IMR-90 (cell line): ENCODE results near the gene SYNE2. TPM values are rescaled to one million over a fixed set of nuclear protein-coding genes. Genes with fewer than 3 reads are reported as not detected.

Source experiments
- ATAC-seq: fragments of 200-7000 bp; cut with Tn5 transposase; 2 replicates; pipeline ENCODE4 v1.9.1; 2020; ENCODE audit warnings: low read depth, mild to moderate bottlenecking, moderate library complexity
- BruUV-seq: library from RNA; stranded (reverse); fragments of 400-500 nt; replicated peaks from 2 replicates; lab custom pipeline; 2021; lab: Mats Ljungman, UMichigan
- CTCF ChIA-PET: fragments of 300-600 bp; formaldehyde crosslinking; extraction: SDS; loops from one replicate; lab custom pipeline; 2021; ENCODE audit warnings: antibody characterized with exemption; lab: Yijun Ruan, JAX
- POLR2A ChIA-PET: fragments of 300-600 bp; sonication (Branson Sonifier 250); formaldehyde crosslinking; loops from one replicate; lab custom pipeline; 2022; ENCODE audit warnings: antibody characterized with exemption; ENCODE audit not compliant: unreplicated experiment; lab: Charles Lee
- DNase-seq: peaks from one replicate; pipeline ENCODE4 v3.0.0; 2013
- H2AFZ ChIP-seq: replicated peaks from 2 replicates; pipeline ENCODE3; 2013; ENCODE audit warnings: low read length, mild to moderate bottlenecking; ENCODE audit not compliant: poor library complexity
- H2AK5ac ChIP-seq: 2 replicates; pipeline ENCODE4 v1.6.1; 2013; ENCODE audit warnings: low read depth, low read length, inconsistent platforms
- H2AK9ac ChIP-seq: replicated peaks from 2 replicates; pipeline ENCODE3; 2013; ENCODE audit warnings: mild to moderate bottlenecking, low read depth, low read length, moderate library complexity; ENCODE audit not compliant: poor library complexity
- H2BK120ac ChIP-seq: 2 replicates; pipeline ENCODE4 v1.6.1; 2013; ENCODE audit warnings: low read depth, low read length, inconsistent platforms
- H2BK15ac ChIP-seq: 3 replicates; pipeline ENCODE4 v1.6.1; 2013; ENCODE audit warnings: low read depth, low read length, inconsistent platforms
- H2BK20ac ChIP-seq: 2 replicates; pipeline ENCODE4 v1.6.1; 2013; ENCODE audit warnings: low read depth, mild to moderate bottlenecking, inconsistent platforms, low read length, moderate library complexity
- H2BK5ac ChIP-seq: 2 replicates; pipeline ENCODE4 v1.6.1; 2013; ENCODE audit warnings: mild to moderate bottlenecking, low read depth, low read length, inconsistent platforms; ENCODE audit not compliant: poor library complexity, severe bottlenecking
- H3K14ac ChIP-seq: replicated peaks from 2 replicates; pipeline ENCODE4 v1.6.1; 2013; ENCODE audit warnings: low read depth, low read length, inconsistent platforms
- H3K18ac ChIP-seq: 2 replicates; pipeline ENCODE4 v1.6.1; 2013; ENCODE audit warnings: low read depth, low read length, control low read depth
- H3K23ac ChIP-seq: 2 replicates; pipeline ENCODE4 v1.6.1; 2013; ENCODE audit warnings: low read depth, low read length, inconsistent platforms
- H3K27ac ChIP-seq: 2 replicates; pipeline ENCODE4 v1.5.1; 2013; ENCODE audit warnings: mild to moderate bottlenecking, control low read depth, low read length; ENCODE audit not compliant: insufficient read depth
- H3K27me3 ChIP-seq: 2 replicates; pipeline ENCODE4 v1.6.1; 2013; ENCODE audit warnings: low read length; ENCODE audit not compliant: control insufficient read depth, insufficient read depth
- H3K36me3 ChIP-seq: 2 replicates; pipeline ENCODE4 v1.6.1; 2013; ENCODE audit warnings: low read length, mixed read lengths; ENCODE audit not compliant: control insufficient read depth, insufficient read depth
- H3K4ac ChIP-seq: 2 replicates; pipeline ENCODE4 v1.6.1; 2013; ENCODE audit warnings: low read depth, low read length, inconsistent platforms
- H3K4me1 ChIP-seq: 2 replicates; pipeline ENCODE4 v1.6.1; 2013; ENCODE audit warnings: low read length, mixed read lengths; ENCODE audit not compliant: control insufficient read depth, insufficient read depth
- H3K4me2 ChIP-seq: 2 replicates; pipeline ENCODE4 v1.6.1; 2013; ENCODE audit warnings: low read depth, mild to moderate bottlenecking, control low read depth, low read length, moderate library complexity
- H3K4me3 ChIP-seq: 2 replicates; pipeline ENCODE4 v1.5.1; 2013; ENCODE audit warnings: low read depth, mild to moderate bottlenecking, control low read depth, low read length, moderate library complexity; ENCODE audit not compliant: insufficient read depth
- H3K56ac ChIP-seq: 2 replicates; pipeline ENCODE4 v1.6.1; 2013; ENCODE audit warnings: low read length, inconsistent platforms; ENCODE audit not compliant: insufficient read depth; ENCODE audit errors: extremely low read depth
- H3K79me1 ChIP-seq, 2 experiments: 2 replicates each; pipeline ENCODE4 v1.6.1; 2013; ENCODE audit warnings: low read length in 2 of 2, inconsistent platforms in 1 of 2, low read depth in 1 of 2
- H3K9ac ChIP-seq: 2 replicates; pipeline ENCODE4 v1.6.1; 2013; ENCODE audit warnings: low read depth, low read length, control low read depth
- H3K9me1 ChIP-seq: 2 replicates; pipeline ENCODE4 v1.6.1; 2013; ENCODE audit warnings: low read length, inconsistent platforms; ENCODE audit not compliant: insufficient read depth
- H3K9me3 ChIP-seq: 2 replicates; pipeline ENCODE4 v1.6.1; 2013; ENCODE audit warnings: low read length; ENCODE audit not compliant: control insufficient read depth, insufficient read depth
- H4K20me1 ChIP-seq: 2 replicates; pipeline ENCODE4 v1.6.1; 2013; ENCODE audit warnings: low read length, inconsistent platforms; ENCODE audit not compliant: insufficient read depth
- H4K5ac ChIP-seq: 2 replicates; pipeline ENCODE4 v1.6.1; 2013; ENCODE audit warnings: mild to moderate bottlenecking, low read depth, low read length, control low read depth
- H4K8ac ChIP-seq, 2 experiments: 2 replicates each; pipeline ENCODE4 v1.6.1; 2013; ENCODE audit warnings: low read depth in 2 of 2, low read length in 2 of 2, control low read depth in 1 of 2, inconsistent platforms in 1 of 2
- H4K91ac ChIP-seq: 2 replicates; pipeline ENCODE4 v1.6.1; 2013; ENCODE audit warnings: low read depth, low read length, inconsistent platforms; ENCODE audit not compliant: insufficient read depth
- BHLHE40 ChIP-seq: fragments of 150-350 bp; IDR thresholded peaks from 2 replicates; pipeline ENCODE4 v1.6.1; 2016; ENCODE audit warnings: mild to moderate bottlenecking, low read depth, low read length
- CEBPB ChIP-seq: IDR thresholded peaks from 2 replicates; pipeline ENCODE4 v1.6.1; 2012; ENCODE audit warnings: low read depth, low read length, improper control_type of control experiment
- CHD1 ChIP-seq: IDR thresholded peaks from 2 replicates; pipeline ENCODE4 v1.6.1; 2012; ENCODE audit warnings: low read depth, low read length, improper control_type of control experiment
- FOS ChIP-seq: fragments of 150-350 bp; IDR thresholded peaks from 2 replicates; pipeline ENCODE4 v1.6.1; 2016; ENCODE audit warnings: low read depth, low read length
- MAFK ChIP-seq: IDR thresholded peaks from 2 replicates; pipeline ENCODE4 v1.6.1; 2012; ENCODE audit warnings: low read depth, low read length, improper control_type of control experiment
- MAZ ChIP-seq: IDR thresholded peaks from 2 replicates; pipeline ENCODE4 v1.6.1; 2012; ENCODE audit warnings: low read depth, mild to moderate bottlenecking, low read length, improper control_type of control experiment, moderate library complexity, borderline replicate concordance
- MXI1 ChIP-seq: IDR thresholded peaks from 2 replicates; pipeline ENCODE4 v1.6.1; 2012; ENCODE audit warnings: low read depth, mild to moderate bottlenecking, low read length, moderate library complexity, borderline replicate concordance
- NFE2L2 ChIP-seq: fragments of 150-350 bp; IDR thresholded peaks from 2 replicates; pipeline ENCODE4 v1.6.1; 2016; ENCODE audit warnings: low read depth, mild to moderate bottlenecking, low read length
- POLR2A ChIP-seq: IDR thresholded peaks from 2 replicates; pipeline ENCODE4 v1.6.1; 2012; ENCODE audit warnings: mild to moderate bottlenecking, low read depth, low read length
- RAD21 ChIP-seq: IDR thresholded peaks from 2 replicates; pipeline ENCODE4 v1.6.1; 2012; ENCODE audit warnings: low read length, improper control_type of control experiment
- RCOR1 ChIP-seq: IDR thresholded peaks from 2 replicates; pipeline ENCODE4 v1.6.1; 2012; ENCODE audit warnings: mild to moderate bottlenecking, low read length, improper control_type of control experiment; ENCODE audit not compliant: insufficient replicate concordance
- RFX5 ChIP-seq: IDR thresholded peaks from 2 replicates; pipeline ENCODE4 v1.8.0; 2012; ENCODE audit warnings: low read depth, mild to moderate bottlenecking, low read length, moderate library complexity
- SMC3 ChIP-seq: fragments of 150-350 bp; IDR thresholded peaks from 2 replicates; pipeline ENCODE4 v1.6.1; 2016; ENCODE audit warnings: low read depth, mild to moderate bottlenecking, antibody characterized with exemption, low read length, moderate library complexity
- WGBS, 2 experiments: methylation state at CpG; one replicate each; pipeline versions ENCODE4 v1.1.5 to v1.1.7; 2013; ENCODE audit warnings: missing lambda C conversion rate in 2 of 2; ENCODE audit not compliant: insufficient read length in 1 of 2; ENCODE audit errors: extremely low coverage in 2 of 2; 5-methylcytosine and 5-hydroxymethylcytosine counted together
- dilution Hi-C: fragments of 300-500 bp; cut with HindIII; formaldehyde crosslinking; loops from one replicate; pipeline ENCODE4 v1.14.3; 2018; ENCODE audit warnings: low sequenced_read_pairs; ENCODE audit not compliant: unreplicated experiment
- in situ Hi-C: fragments of 300-500 bp; cut with MboI; formaldehyde crosslinking; loops from 3 replicates; pipeline ENCODE4 v1.14.3; 2019; ENCODE audit warnings: low sequenced_read_pairs, inconsistent platforms, mixed read lengths
- intact Hi-C: fragments of 100-400 bp; cut with micrococcal nuclease; formaldehyde crosslinking; loops from 2 replicates; pipeline ENCODE4 v1.10.0; 2022
- polyA plus RNA-seq, 3 experiments: library from polyadenylated mRNA; depleted of rRNA; stranded (reverse); fragments of >200 nt; gene quantifications; 2 replicates each; pipeline ENCODE4 v1.2.3, GENCODE V29; 2012; ENCODE audit warnings: low replicate concordance in 1 of 3
- total RNA-seq: library from RNA; depleted of rRNA; stranded (reverse); fragments of >200 nt; gene quantifications from 2 replicates; pipeline ENCODE4 v1.2.3, GENCODE V29; 2012
- TF ChIP-seq, protein P1 (sequence below): fragments of 150-350 bp; IDR thresholded peaks from 2 replicates; pipeline ENCODE4 v1.6.1; 2017; ENCODE audit warnings: mild to moderate bottlenecking, antibody characterized with exemption, low read length, low read depth
- TF ChIP-seq, protein P2 (sequence below): fragments of 150-350 bp; IDR thresholded peaks from 2 replicates; pipeline ENCODE4 v1.6.1; 2016; ENCODE audit warnings: low read depth, mild to moderate bottlenecking, low read length, moderate library complexity, borderline replicate concordance
- TF ChIP-seq, protein P3 (sequence below): conservative IDR thresholded peaks from 2 replicates; pipeline ENCODE4 v1.5.1; 2012; ENCODE audit warnings: mild to moderate bottlenecking, low read depth, low read length, improper control_type of control experiment

SYNE2 gene
- total and polyA plus RNA-seq, 2 of the 4 experiments (the other 2 are of a cell fraction): 5.2 to 28.9 TPM

DNA sequence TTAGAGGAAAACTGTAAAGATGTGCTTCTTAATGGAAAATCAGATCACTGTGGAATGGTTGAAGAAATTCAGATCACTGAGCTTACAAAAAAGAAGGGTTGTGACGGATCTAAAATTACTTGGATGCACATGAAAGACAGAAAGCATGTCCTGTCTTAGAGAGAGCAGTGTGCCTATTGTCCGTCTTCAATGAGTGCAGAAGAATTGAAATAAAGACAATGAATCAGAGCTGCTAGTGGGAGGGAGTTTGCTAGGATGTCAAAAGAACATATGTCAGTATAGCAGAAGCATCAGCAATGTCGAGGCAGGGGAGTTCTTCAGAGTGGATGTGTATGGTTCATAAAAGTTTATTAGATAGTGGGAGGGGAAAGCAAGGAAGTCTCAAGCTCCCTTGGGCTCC lies 172.7 kb downstream of the SYNE2 start:
- Histone ChIP-seq H2BK5ac (no peak overlapping the region), H3K4me2 (no peak overlapping the region), H3K14ac (no peak overlapping the region), H3K27ac (no peak overlapping the region), H2BK15ac (no peak overlapping the region), H3K36me3 (no peaks in the 10 kb centered on the region), H3K23ac (no peak overlapping the region), H3K27me3 (no peaks in the 10 kb centered on the region), H2AFZ (no peak overlapping the region), H2BK20ac (no peak overlapping the region), H4K8ac (no peak overlapping the region), H3K9me3 (no peaks in the 10 kb centered on the region), H3K4me1 (peaks cover 1% of the 10 kb centered on the region; the same call in 1 of the 2 replicates), H4K5ac (no peak overlapping the region), H3K4me3 (no peak overlapping the region), H2BK120ac (no peak overlapping the region), H3K9ac (no peak overlapping the region), H4K91ac (no peak overlapping the region), H3K79me1 (no peaks in the 10 kb centered on the region), H3K9me1 (no peaks in the 10 kb centered on the region; the same call in 1 of the 2 replicates), H2AK5ac (no peak overlapping the region), H2AK9ac (no peak overlapping the region), H3K56ac (no peak overlapping the region), H3K4ac (no peak overlapping the region), H3K18ac (no peak overlapping the region), H4K20me1 (no peaks in the 10 kb centered on the region)
- POLR2A ChIA-PET: no interaction called here
- no peak for ATAC-seq
- CTCF ChIA-PET: no interaction called here
- intact Hi-C loops: loop anchor here (10.0 kb wide), 1 partner anchor 221 kb away; no protein-coding TSS in a partner anchor
- BruUV-seq: no TSS peak
- dilution Hi-C loops: loop anchor here (25.0 kb wide), 1 partner anchor 262 kb away; the partner anchor contains the start of gene ESR2
- DNase-seq: no peak
- in situ Hi-C loops: loop anchor here (10.0 kb wide), 1 partner anchor 279 kb away; no protein-coding TSS in a partner anchor
- WGBS, 2 experiments: 100% methylated on average over 2 of the region's 3 CpGs; no CpG with 5 or more reads in 1 of the 2 experiments
- no peak for TF ChIP-seq MXI1
- no peak for TF ChIP-seq FOS
- TF ChIP-seq CHD1: no peak
- no peak for TF ChIP-seq RFX5
- TF ChIP-seq, protein P1, sequence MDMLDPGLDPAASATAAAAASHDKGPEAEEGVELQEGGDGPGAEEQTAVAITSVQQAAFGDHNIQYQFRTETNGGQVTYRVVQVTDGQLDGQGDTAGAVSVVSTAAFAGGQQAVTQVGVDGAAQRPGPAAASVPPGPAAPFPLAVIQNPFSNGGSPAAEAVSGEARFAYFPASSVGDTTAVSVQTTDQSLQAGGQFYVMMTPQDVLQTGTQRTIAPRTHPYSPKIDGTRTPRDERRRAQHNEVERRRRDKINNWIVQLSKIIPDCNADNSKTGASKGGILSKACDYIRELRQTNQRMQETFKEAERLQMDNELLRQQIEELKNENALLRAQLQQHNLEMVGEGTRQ: no peak
- no peak for TF ChIP-seq MAZ
- no peak for TF ChIP-seq NFE2L2
- TF ChIP-seq POLR2A: no peak
- no peak for TF ChIP-seq CEBPB
- TF ChIP-seq RAD21: no peak
- TF ChIP-seq BHLHE40: no peak
- TF ChIP-seq, protein P2, sequence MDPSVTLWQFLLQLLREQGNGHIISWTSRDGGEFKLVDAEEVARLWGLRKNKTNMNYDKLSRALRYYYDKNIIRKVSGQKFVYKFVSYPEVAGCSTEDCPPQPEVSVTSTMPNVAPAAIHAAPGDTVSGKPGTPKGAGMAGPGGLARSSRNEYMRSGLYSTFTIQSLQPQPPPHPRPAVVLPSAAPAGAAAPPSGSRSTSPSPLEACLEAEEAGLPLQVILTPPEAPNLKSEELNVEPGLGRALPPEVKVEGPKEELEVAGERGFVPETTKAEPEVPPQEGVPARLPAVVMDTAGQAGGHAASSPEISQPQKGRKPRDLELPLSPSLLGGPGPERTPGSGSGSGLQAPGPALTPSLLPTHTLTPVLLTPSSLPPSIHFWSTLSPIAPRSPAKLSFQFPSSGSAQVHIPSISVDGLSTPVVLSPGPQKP: no peak
- no peak for TF ChIP-seq SMC3
- TF ChIP-seq, protein P3, sequence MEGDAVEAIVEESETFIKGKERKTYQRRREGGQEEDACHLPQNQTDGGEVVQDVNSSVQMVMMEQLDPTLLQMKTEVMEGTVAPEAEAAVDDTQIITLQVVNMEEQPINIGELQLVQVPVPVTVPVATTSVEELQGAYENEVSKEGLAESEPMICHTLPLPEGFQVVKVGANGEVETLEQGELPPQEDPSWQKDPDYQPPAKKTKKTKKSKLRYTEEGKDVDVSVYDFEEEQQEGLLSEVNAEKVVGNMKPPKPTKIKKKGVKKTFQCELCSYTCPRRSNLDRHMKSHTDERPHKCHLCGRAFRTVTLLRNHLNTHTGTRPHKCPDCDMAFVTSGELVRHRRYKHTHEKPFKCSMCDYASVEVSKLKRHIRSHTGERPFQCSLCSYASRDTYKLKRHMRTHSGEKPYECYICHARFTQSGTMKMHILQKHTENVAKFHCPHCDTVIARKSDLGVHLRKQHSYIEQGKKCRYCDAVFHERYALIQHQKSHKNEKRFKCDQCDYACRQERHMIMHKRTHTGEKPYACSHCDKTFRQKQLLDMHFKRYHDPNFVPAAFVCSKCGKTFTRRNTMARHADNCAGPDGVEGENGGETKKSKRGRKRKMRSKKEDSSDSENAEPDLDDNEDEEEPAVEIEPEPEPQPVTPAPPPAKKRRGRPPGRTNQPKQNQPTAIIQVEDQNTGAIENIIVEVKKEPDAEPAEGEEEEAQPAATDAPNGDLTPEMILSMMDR: no peak
- TF ChIP-seq MAFK: no peak
- no peak for TF ChIP-seq RCOR1
